Stimulated activated CD8-positive, alpha-beta memory T cell treated with anti-CD3 and anti-CD28 coated beads, Interleukin-15, amount 100 ng/mL, for 1 hour (primary cell): Measurements from ENCODE around the gene NDFIP1.

Experiments used
- DNase-seq: peaks from one replicate; pipeline ENCODE4 v3.0.0-alpha.2; 2020; ENCODE audit warnings: low read depth

The NDFIP1 gene

GRCh38 chr5:142091922-142092321, 16.7 kb upstream of the NDFIP1 start:
- DNase-seq, result no peak

- DNase-seq, result no peak
These were observed 13.5 kb upstream of the NDFIP1 start for GRCh38 chr5:142095035-142095434.

DNA sequence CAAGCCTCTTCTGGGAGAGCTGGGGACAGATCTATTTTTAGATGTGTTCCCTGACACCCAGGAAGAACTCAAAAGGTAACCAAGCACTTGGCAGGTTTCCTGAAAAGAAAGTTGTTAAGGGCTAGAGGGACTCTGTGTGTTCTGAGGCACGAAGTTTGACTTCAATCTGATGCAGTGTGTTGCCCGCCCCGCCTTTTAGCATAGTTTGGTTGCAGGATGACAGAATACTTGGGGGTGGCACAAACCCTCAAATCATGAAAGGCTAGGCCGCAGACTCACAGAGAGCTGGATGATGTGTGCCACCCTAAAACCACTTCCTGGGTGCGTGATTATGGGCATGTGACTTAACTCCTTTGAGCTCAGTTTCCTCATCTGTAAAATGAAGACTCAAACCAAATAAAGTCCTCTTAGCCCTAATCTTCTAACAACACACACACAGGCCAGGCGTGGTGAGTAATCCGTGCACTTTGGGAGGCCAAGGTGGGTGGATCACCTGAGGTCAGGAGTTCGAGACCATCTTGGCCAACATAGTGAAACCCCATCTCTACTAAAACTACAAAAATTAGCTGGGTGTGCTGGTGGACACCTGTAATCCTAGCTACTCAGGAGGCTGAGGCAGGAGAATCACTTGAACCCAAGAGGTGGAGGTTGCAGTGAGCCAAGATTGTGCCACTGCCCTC, 12.8 kb upstream of the NDFIP1 start:
- DNase-seq, result peak; percentile 52

DNA sequence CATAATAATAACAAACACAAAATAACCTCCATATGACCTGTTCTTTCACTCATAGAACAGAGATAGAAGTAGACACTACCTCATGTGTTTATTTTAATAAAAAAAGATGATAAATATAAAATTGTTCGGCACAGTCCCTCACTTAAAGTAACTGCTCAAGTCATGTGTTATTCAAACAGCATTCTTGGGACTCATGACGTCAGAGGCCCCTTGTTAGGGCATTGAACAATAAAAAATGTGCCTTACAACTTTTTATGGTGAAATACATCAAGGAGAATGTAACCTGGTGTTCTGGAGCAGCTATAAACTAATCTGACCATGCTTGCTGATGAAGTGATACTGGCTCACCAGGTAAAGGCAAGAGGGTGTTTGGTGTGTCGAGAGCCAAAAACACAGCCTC, 12.2 kb upstream of the NDFIP1 start:
- DNase-seq, result no peak

DNA sequence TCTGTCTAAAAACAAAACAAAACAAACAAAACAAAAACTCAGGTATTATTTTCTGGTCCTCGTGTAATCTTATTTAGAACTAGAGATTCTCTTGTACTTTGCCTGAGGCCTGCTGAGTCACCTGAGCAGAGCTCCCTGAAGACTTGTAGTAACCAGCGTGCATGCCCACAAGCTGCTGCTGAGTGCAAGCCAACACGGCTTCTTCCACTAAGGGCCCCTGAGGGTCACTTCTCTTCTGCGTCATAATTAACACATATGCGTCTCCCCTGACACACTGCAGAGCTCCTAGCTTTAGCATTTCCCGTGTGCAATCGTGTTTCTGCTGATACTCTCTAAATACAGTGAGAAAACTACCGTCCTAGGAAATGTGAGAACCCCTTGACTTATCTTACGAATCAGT, 10.9 kb upstream of the NDFIP1 start:
- no peak for DNase-seq

- no peak for DNase-seq
These were observed 10.3 kb upstream of the NDFIP1 start for GRCh38 chr5:142098275-142098674.

DNA sequence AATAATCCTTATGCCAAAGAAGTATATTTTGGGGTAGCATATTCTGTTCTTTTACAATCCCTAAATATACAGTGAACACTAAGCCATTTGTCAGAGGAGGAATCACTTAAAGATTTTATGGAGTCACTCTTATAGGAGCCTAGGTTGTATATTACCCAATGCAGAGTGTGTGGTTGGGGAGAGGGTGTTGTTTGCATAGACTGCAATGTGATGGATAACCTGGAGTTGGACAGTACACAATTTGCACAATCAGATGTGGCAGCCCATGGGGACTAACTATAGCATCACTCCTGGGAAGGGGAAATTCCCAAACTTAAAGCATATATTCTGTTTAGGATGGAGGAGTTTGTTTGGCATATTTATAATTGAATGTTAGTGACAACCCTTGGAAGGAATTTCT, 9.6 kb upstream of the NDFIP1 start:
- no peak for DNase-seq

GRCh38 chr5:142100307-142100706, 8.3 kb upstream of the NDFIP1 start:
- DNase-seq, result no peak

- DNase-seq, result no peak
These were observed 5.4 kb upstream of the NDFIP1 start for GRCh38 chr5:142102980-142103740.

- DNase-seq, result no peak
These were observed 4.1 kb upstream of the NDFIP1 start for GRCh38 chr5:142104491-142104890.

- DNase-seq, result no peak
These were observed 2.5 kb upstream of the NDFIP1 start for GRCh38 chr5:142106061-142106460.

- no peak for DNase-seq
These were observed 1.4 kb upstream of the NDFIP1 start for GRCh38 chr5:142107036-142107735.

DNA sequence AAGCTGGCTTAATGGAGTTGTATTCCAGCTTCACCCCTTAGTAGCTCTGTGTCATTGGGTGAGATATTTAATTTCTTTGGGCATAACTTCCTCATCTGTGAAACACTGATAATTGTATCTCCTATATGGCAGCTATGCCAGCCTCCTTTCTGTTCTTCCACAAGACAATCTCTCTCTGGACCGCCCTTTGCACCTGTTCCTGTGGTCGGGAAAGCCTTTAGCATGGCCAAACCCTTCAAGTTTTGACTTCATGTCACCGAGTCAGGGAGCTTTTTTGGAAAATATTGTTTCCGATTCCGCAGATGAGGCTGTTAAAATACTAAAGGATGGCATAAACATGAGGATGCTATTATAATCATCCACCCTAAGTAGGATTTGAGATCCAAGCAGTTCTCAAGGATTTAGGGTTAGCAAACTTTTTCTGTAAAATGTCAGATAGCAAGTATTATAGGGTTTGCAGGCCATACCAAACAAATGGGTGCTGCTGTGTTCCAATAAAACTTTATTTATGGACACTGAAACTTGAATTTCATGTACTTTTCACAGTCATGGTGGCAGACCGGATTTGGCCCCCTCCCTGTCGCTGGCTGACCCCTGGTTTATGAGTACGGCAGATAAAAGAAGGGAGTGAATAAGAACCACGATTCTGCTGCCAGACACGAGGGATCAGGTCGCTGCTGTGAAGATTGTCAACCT, 695 bp upstream of the NDFIP1 start:
- DNase-seq, result no peak

DNA sequence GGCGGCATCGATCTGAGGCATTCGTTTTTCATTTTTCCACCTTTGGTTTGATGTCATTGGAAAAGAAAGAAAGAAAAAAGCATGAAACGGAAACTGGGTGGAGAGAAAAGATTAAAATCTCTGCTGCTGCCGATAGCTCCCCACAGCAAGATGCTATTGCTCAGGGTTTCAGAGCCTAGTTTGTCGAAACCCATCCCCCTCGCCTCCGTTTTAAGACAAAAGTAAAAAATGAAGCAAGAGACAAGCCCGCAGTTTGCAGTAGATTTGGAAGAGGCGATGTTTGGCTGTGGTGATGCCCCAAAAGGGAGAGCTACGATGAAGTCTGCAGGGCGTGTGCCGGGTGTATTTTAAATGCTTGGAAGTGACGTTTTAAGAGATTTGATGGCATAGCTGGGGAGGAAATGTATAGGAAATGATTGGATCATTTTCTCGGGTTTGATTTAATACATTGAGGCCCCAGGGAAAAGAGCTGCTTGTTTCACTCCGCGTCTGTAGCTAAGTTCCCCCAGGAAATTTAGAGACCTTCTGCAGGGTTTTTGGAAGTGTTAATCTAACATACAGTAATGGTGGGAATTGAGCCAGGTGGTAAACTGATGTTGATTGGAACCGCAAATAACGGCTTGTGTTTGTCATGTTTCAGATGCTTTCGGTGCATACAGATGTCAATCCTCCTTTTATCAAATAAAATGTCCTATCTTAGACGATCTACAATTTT, 909 bp downstream of the NDFIP1 start:
- no peak for DNase-seq

GRCh38 chr5:142110046-142110531, 1.5 kb downstream of the NDFIP1 start:
- DNase-seq, result no peak

DNA sequence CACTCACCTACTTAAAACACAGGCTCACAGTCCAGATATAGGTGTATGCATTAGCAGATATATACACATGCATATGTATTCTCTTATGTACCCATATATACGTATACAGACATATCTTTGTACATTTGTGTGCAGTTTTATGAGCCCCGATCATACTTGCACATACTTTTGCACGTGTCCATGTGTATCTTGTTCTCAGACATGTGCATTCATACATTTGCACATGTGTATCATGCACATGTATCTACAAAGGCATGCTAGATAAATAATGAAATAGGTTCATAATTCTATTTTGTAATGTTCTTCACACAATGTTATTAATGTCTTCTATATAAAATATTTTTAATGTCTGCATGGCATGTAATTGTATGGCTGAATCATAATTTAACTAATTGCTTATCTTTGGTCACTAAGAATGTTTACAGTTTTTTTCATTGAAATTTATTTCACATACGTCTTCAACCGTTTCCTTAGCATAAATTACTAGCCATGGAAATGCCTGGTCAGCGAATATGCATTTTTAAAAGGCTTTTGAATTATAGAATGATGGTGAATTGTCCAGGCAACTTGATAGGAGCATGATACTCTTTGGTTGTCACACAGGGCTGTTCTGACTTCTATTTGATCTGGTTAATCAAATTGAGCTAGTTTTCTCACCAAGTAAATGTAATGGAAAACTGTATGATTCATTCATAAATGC, 2.6 kb downstream of the NDFIP1 start:
- DNase-seq, result no peak

GRCh38 chr5:142114687-142115086, 6.1 kb downstream of the NDFIP1 start:
- no peak for DNase-seq

DNA sequence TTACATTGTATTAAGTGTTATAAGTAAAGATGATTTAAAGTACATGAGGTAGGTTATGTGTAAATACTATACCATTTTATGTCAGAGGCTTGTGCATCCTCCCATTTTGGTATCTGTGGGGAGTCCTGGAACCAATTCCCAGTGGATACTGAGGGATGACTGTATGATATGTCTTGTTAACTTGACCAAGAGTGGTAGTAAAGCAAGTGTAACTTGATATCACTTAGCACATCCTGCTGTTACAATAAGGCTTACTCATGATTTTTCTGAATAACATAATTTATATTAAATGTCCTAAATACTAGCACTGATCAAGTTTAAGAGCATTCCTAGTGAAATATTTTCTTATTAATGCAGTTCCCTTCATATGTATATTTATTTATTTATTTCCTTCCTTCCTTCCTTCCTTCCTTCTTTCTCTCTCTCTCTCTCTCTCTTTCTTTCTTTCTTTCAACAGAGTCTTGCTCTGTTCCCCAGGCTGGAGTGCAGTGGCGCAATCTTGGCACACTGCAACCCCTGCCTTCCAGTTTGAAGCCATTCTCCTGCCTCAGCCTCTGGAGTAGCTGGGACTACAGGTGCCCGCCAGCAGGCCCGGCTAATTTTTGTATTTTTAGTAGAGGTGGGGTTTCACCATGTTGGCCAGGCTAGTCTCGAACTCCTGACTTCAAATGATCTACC, 7.5 kb downstream of the NDFIP1 start:
- DNase-seq, result no peak

GRCh38 chr5:142117579-142118151, 9.1 kb downstream of the NDFIP1 start:
- DNase-seq, result no peak

- no peak for DNase-seq
These were observed 9.6 kb downstream of the NDFIP1 start for GRCh38 chr5:142118155-142118686.
